HG03060 (cell line): ENCODE data around the gene DIAPH3.
"Not testable (repeated sequence)": the region's sequence is repeated elsewhere in the genome, so short reads cannot be mapped to it uniquely, and the experiment has no call there.

Experiments
- ATAC-seq: cut with Tn5 transposase; IDR thresholded peaks from one replicate; pipeline ENCODE4 v1.9.1; 2021; ENCODE audit warnings: low read depth, moderate number of reproducible peaks; ENCODE audit not compliant: unreplicated experiment

Gene DIAPH3

GRCh38 chr13:60095300-60095699 lies 68.4 kb downstream of the DIAPH3 start:
- ATAC-seq = no peak

- no peak for ATAC-seq
Observed at GRCh38 chr13:60094385-60095088, 69.2 kb downstream of the DIAPH3 start.

- no peak for ATAC-seq
Observed at GRCh38 chr13:60093425-60094019, 70.2 kb downstream of the DIAPH3 start.

GRCh38 chr13:60091573-60091972 lies 72.2 kb downstream of the DIAPH3 start:
- no peak for ATAC-seq

GRCh38 chr13:60090574-60090973 lies 73.2 kb downstream of the DIAPH3 start:
- no peak for ATAC-seq

- ATAC-seq = not testable (repeated sequence)
Observed at GRCh38 chr13:60083780-60084179, 79.9 kb downstream of the DIAPH3 start.

- no peak for ATAC-seq
Observed at GRCh38 chr13:60080850-60081249, 82.9 kb downstream of the DIAPH3 start.

- no peak for ATAC-seq
Observed at GRCh38 chr13:60078226-60078625, 85.5 kb downstream of the DIAPH3 start.

GRCh38 chr13:60075850-60076249 lies 87.9 kb downstream of the DIAPH3 start:
- no peak for ATAC-seq

GRCh38 chr13:60074397-60074796 lies 89.3 kb downstream of the DIAPH3 start:
- no peak for ATAC-seq

GRCh38 chr13:60066226-60066625 lies 97.5 kb downstream of the DIAPH3 start:
- ATAC-seq = no peak

GRCh38 chr13:60062502-60062901 lies 101.2 kb downstream of the DIAPH3 start:
- no peak for ATAC-seq

GRCh38 chr13:60061737-60062136 lies 102.0 kb downstream of the DIAPH3 start:
- no peak for ATAC-seq

GRCh38 chr13:60051754-60052285 lies 111.9 kb downstream of the DIAPH3 start:
- ATAC-seq = no peak

- not testable (repeated sequence) for ATAC-seq
Observed at GRCh38 chr13:60048353-60048752, 115.4 kb downstream of the DIAPH3 start.

GRCh38 chr13:60047918-60048317 lies 115.8 kb downstream of the DIAPH3 start:
- no peak for ATAC-seq

GRCh38 chr13:60044321-60044720 lies 119.4 kb downstream of the DIAPH3 start:
- no peak for ATAC-seq

GRCh38 chr13:60043262-60043661 lies 120.5 kb downstream of the DIAPH3 start:
- ATAC-seq = no peak

GRCh38 chr13:60040668-60041067 lies 123.1 kb downstream of the DIAPH3 start:
- ATAC-seq = not testable (repeated sequence)

GRCh38 chr13:60035874-60036273 lies 127.9 kb downstream of the DIAPH3 start:
- no peak for ATAC-seq

GRCh38 chr13:60032851-60033250 lies 130.9 kb downstream of the DIAPH3 start:
- no peak for ATAC-seq

GRCh38 chr13:60028021-60028420 lies 135.7 kb downstream of the DIAPH3 start:
- no peak for ATAC-seq
